ENCODE measurements around the gene CNN2. TPM values are rescaled to one million over a fixed set of nuclear protein-coding genes. Genes with fewer than 3 reads are reported as not detected.

Gene CNN2
- total RNA-seq, 2 donors from 2014 or later, result 108 to 132 TPM

- no peaks in the 10 kb centered on the region for H3K4me1 ChIP-seq
- no peak for TF ChIP-seq CTCF (IDR thresholded peaks at IDR 0.05)
- H3K9ac ChIP-seq (ENCODE audit: low read depth in 2 of 2, low read length in 2 of 2), result no peak overlapping the region
- H3K36me3 ChIP-seq, result no peaks in the 10 kb centered on the region
- no peaks in the 10 kb centered on the region for H3K9me3 ChIP-seq
- H3K27me3 ChIP-seq, result no peaks in the 10 kb centered on the region
- DNase-seq, result no peak
- intact Hi-C loops (cut with DNase I), result no loop called here
- no peak overlapping the region for H3K4me3 ChIP-seq
- no peak overlapping the region for H3K27ac ChIP-seq
These were observed 22.7 kb downstream of the CNN2 start for GRCh38 chr19:1049106-1049505.

- DNase-seq, result no peak
- no peaks in the 10 kb centered on the region for H3K27me3 ChIP-seq
- H3K4me3 ChIP-seq, result no peak overlapping the region
- TF ChIP-seq CTCF (IDR thresholded peaks at IDR 0.05), result no peak
- H3K9ac ChIP-seq (ENCODE audit: low read depth in 2 of 2, low read length in 2 of 2), result no peak overlapping the region
- no peaks in the 10 kb centered on the region for H3K9me3 ChIP-seq
- H3K4me1 ChIP-seq, result no peaks in the 10 kb centered on the region
- no peaks in the 10 kb centered on the region for H3K36me3 ChIP-seq
- H3K27ac ChIP-seq, result no peak overlapping the region
- intact Hi-C loops (cut with DNase I), result no loop called here
These were observed 23.4 kb downstream of the CNN2 start for GRCh38 chr19:1049800-1050199.

- Histone ChIP-seq H3K4me1 (no peaks in the 10 kb centered on the region), H3K27ac (no peak overlapping the region), H3K9me3 (no peaks in the 10 kb centered on the region), H3K9ac (ENCODE audit: low read depth in 2 of 2, low read length in 2 of 2) (no peak overlapping the region), H3K4me3 (no peak overlapping the region), H3K36me3 (no peaks in the 10 kb centered on the region), H3K27me3 (no peaks in the 10 kb centered on the region)
- no peak for DNase-seq
- intact Hi-C loops (cut with DNase I), result no loop called here
- no peak for TF ChIP-seq CTCF (IDR thresholded peaks at IDR 0.05)
These were observed 24.8 kb downstream of the CNN2 start for GRCh38 chr19:1050989-1051788.

GRCh38 chr19:1051791-1052190 is 25.4 kb downstream of the CNN2 start:
- H3K9ac ChIP-seq (ENCODE audit: low read depth in 2 of 2, low read length in 2 of 2), result no peak overlapping the region
- no peaks in the 10 kb centered on the region for H3K27me3 ChIP-seq
- no peak for DNase-seq
- H3K9me3 ChIP-seq, result no peaks in the 10 kb centered on the region
- H3K27ac ChIP-seq, result no peak overlapping the region
- H3K4me3 ChIP-seq, result no peak overlapping the region
- no peaks in the 10 kb centered on the region for H3K36me3 ChIP-seq
- no peaks in the 10 kb centered on the region for H3K4me1 ChIP-seq
- no peak for TF ChIP-seq CTCF (IDR thresholded peaks at IDR 0.05)
- intact Hi-C loops (cut with DNase I), result no loop called here

GRCh38 chr19:1052349-1052975 is 26.1 kb downstream of the CNN2 start:
- Histone ChIP-seq H3K27me3 (no peaks in the 10 kb centered on the region), H3K9me3 (no peaks in the 10 kb centered on the region), H3K4me3 (no peak overlapping the region), H3K9ac (ENCODE audit: low read depth in 2 of 2, low read length in 2 of 2) (no peak overlapping the region), H3K27ac (no peak overlapping the region), H3K36me3 (no peaks in the 10 kb centered on the region), H3K4me1 (no peaks in the 10 kb centered on the region)
- no peak for DNase-seq
- intact Hi-C loops (cut with DNase I), result no loop called here
- TF ChIP-seq CTCF (IDR thresholded peaks at IDR 0.05), result no peak
